Measurements from ENCODE around the gene BNIP5. TPM values are rescaled to one million over a fixed set of nuclear protein-coding genes. Genes with fewer than 3 reads are reported as not detected.

Gene BNIP5
- total and polyA plus RNA-seq, 2 of the 13 experiments (the other 11 are each of a cell fraction or from before 2014, with no cell fraction given) = not detected

DNA sequence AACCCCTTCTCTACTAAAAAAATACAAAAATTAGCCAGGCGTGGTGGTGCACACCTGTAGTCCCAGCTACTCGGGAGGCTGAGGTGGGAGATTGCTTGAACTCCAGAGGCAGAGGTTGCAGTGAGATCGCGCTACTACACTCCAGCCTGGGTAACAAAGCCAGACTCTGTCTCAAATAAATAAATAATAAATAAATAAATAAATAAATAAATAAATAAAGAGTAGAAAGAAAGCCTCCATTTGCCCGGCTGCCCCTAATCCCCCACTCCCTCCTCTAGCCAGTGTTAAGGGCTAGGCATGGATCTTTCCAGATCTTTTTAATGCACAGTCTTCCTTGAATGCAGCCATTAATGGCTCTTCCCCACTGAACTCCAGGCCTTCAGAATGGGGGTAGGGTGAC, 63.6 kb downstream of the BNIP5 start:
- no peak overlapping the region for H3K9ac ChIP-seq (ENCODE audit: insufficient read depth, low read depth, low read length)
- H4K20me1 ChIP-seq (ENCODE audit: insufficient read depth, low read length) = no peaks in the 10 kb centered on the region
- no peak for ATAC-seq
- H3K36me3 ChIP-seq (replicated peaks in 1 of 2; ENCODE audit: control insufficient read depth in 1 of 2, insufficient read depth in 2 of 2, low read length in 2 of 2) = no peaks in the 10 kb centered on the region
- TF ChIP-seq HDAC2 (CRISPR knock-in tag; IDR thresholded peaks at IDR 0.05) (no peak), GTF3A (CRISPR knock-in tag; conservative IDR thresholded peaks at IDR 0.05) (no peak)
- intact Hi-C loops (cut with micrococcal nuclease; ENCODE audit: unreplicated experiment) = no loop called here
- no peak overlapping the region for H2AFZ ChIP-seq (ENCODE audit: low read length)
- H3K4me1 ChIP-seq (ENCODE audit: insufficient read depth, low read length) = no peaks in the 10 kb centered on the region
- FAIRE-seq = no peak
- no peak overlapping the region for H3K4me3 ChIP-seq (replicated peaks in 1 of 3; ENCODE audit: insufficient read depth in 1 of 3, low read depth in 2 of 3, low read length in 3 of 3)
- H3K4me2 ChIP-seq (ENCODE audit: low read depth, low read length) = no peak overlapping the region
- no peaks in the 10 kb centered on the region for H3K9me3 ChIP-seq (ENCODE audit: low read length)
- POLR2A ChIA-PET = no interaction called here
- DNase-seq (ENCODE audit: low spot score) = no peak
- CTCF ChIA-PET (ENCODE audit: low intra/inter-chr PET ratio, low total read pairs) = no interaction called here
- in situ Hi-C loops (cut with HindIII; ENCODE audit: extremely low pct_ligation_motif_present, low pct_unique_long_range_greater_than_20kb) = no loop called here
- peaks cover 3 to 57% of the 10 kb centered on the region in 2 experiments; a peak in 4 of 5 replicates for H3K27me3 ChIP-seq (ENCODE audit: control insufficient read depth in 1 of 2, insufficient read depth in 2 of 2, low read length in 2 of 2)
- BruUV-seq (replicated peaks) = no TSS peak
- 44% methylated on average over 5 of the region's 5 CpGs for WGBS (ENCODE audit: low lambda C conversion rate)
- no peak overlapping the region for H3K27ac ChIP-seq (ENCODE audit: extremely low read length, insufficient read depth, low read length)
- H3K79me2 ChIP-seq (ENCODE audit: insufficient read depth, low read length) = no peaks in the 10 kb centered on the region

GRCh38 chr6:36272234-36272633, 64.5 kb downstream of the BNIP5 start:
- Histone ChIP-seq H3K9ac (ENCODE audit: insufficient read depth, low read depth, low read length) (no peak overlapping the region), H3K27ac (ENCODE audit: extremely low read length, insufficient read depth, low read length) (no peak overlapping the region), H3K27me3 (ENCODE audit: control insufficient read depth in 1 of 2, insufficient read depth in 2 of 2, low read length in 2 of 2) (peaks cover 3 to 65% of the 10 kb centered on the region in 2 experiments; a peak in 4 of 5 replicates), H3K79me2 (ENCODE audit: insufficient read depth, low read length) (no peaks in the 10 kb centered on the region), H2AFZ (ENCODE audit: low read length) (no peak overlapping the region), H3K4me1 (ENCODE audit: insufficient read depth, low read length) (no peaks in the 10 kb centered on the region), H3K4me2 (ENCODE audit: low read depth, low read length) (no peak overlapping the region), H4K20me1 (ENCODE audit: insufficient read depth, low read length) (no peaks in the 10 kb centered on the region), H3K36me3 (replicated peaks in 1 of 2; ENCODE audit: control insufficient read depth in 1 of 2, insufficient read depth in 2 of 2, low read length in 2 of 2) (no peaks in the 10 kb centered on the region), H3K4me3 (replicated peaks in 1 of 3; ENCODE audit: insufficient read depth in 1 of 3, low read depth in 2 of 3, low read length in 3 of 3) (no peak overlapping the region), H3K9me3 (ENCODE audit: low read length) (no peaks in the 10 kb centered on the region)
- CTCF ChIA-PET (ENCODE audit: low intra/inter-chr PET ratio, low total read pairs) = no interaction called here
- intact Hi-C loops (cut with micrococcal nuclease; ENCODE audit: unreplicated experiment) = no loop called here
- in situ Hi-C loops (cut with HindIII; ENCODE audit: extremely low pct_ligation_motif_present, low pct_unique_long_range_greater_than_20kb) = no loop called here
- 47% methylated on average over 8 of the region's 8 CpGs for WGBS (ENCODE audit: low lambda C conversion rate)
- TF ChIP-seq MTA3 (CRISPR knock-in tag; IDR thresholded peaks at IDR 0.05) = no peak
- no peak for TF ChIP-seq LBX2 (CRISPR knock-in tag; IDR thresholded peaks at IDR 0.05; ENCODE audit: borderline replicate concordance)
- TF ChIP-seq, protein P1, sequence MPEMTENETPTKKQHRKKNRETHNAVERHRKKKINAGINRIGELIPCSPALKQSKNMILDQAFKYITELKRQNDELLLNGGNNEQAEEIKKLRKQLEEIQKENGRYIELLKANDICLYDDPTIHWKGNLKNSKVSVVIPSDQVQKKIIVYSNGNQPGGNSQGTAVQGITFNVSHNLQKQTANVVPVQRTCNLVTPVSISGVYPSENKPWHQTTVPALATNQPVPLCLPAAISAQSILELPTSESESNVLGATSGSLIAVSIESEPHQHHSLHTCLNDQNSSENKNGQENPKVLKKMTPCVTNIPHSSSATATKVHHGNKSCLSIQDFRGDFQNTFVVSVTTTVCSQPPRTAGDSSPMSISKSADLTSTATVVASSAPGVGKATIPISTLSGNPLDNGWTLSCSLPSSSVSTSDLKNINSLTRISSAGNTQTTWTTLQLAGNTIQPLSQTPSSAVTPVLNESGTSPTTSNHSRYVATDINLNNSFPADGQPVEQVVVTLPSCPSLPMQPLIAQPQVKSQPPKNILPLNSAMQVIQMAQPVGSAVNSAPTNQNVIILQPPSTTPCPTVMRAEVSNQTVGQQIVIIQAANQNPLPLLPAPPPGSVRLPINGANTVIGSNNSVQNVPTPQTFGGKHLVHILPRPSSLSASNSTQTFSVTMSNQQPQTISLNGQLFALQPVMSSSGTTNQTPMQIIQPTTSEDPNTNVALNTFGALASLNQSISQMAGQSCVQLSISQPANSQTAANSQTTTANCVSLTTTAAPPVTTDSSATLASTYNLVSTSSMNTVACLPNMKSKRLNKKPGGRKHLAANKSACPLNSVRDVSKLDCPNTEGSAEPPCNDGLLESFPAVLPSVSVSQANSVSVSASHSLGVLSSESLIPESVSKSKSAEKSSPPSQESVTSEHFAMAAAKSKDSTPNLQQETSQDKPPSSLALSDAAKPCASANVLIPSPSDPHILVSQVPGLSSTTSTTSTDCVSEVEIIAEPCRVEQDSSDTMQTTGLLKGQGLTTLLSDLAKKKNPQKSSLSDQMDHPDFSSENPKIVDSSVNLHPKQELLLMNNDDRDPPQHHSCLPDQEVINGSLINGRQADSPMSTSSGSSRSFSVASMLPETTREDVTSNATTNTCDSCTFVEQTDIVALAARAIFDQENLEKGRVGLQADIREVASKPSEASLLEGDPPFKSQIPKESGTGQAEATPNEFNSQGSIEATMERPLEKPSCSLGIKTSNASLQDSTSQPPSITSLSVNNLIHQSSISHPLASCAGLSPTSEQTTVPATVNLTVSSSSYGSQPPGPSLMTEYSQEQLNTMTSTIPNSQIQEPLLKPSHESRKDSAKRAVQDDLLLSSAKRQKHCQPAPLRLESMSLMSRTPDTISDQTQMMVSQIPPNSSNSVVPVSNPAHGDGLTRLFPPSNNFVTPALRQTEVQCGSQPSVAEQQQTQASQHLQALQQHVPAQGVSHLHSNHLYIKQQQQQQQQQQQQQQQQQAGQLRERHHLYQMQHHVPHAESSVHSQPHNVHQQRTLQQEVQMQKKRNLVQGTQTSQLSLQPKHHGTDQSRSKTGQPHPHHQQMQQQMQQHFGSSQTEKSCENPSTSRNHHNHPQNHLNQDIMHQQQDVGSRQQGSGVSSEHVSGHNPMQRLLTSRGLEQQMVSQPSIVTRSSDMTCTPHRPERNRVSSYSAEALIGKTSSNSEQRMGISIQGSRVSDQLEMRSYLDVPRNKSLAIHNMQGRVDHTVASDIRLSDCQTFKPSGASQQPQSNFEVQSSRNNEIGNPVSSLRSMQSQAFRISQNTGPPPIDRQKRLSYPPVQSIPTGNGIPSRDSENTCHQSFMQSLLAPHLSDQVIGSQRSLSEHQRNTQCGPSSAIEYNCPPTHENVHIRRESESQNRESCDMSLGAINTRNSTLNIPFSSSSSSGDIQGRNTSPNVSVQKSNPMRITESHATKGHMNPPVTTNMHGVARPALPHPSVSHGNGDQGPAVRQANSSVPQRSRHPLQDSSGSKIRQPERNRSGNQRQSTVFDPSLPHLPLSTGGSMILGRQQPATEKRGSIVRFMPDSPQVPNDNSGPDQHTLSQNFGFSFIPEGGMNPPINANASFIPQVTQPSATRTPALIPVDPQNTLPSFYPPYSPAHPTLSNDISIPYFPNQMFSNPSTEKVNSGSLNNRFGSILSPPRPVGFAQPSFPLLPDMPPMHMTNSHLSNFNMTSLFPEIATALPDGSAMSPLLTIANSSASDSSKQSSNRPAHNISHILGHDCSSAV (CRISPR knock-in tag; IDR thresholded peaks at IDR 0.05; ENCODE audit: borderline replicate concordance) = no peak
- TF ChIP-seq ZBTB33 (CRISPR knock-in tag; IDR thresholded peaks at IDR 0.05) = peak; percentile 60
- TF ChIP-seq KAT2B (IDR thresholded peaks at IDR 0.05; ENCODE audit: borderline replicate concordance, low read depth, low read length) = no peak
- ATAC-seq = no peak
- POLR2A ChIA-PET = no interaction called here
- BruUV-seq (replicated peaks) = no TSS peak
- no peak for FAIRE-seq
- DNase-seq (ENCODE audit: low spot score) = no peak

Data from HepG2 (cell line).